ENCODE measurements around the gene EMILIN1.
A peak's percentile ranks its signal among the peaks of the same experiment; 100 is the strongest.
"Not testable (repeated sequence)": the region's sequence is repeated elsewhere in the genome, so short reads cannot be mapped to it uniquely, and the experiment has no call there.

Gene EMILIN1

GRCh38 chr2:27095745-27096651 is 17.6 kb downstream of the EMILIN1 start:
- DNase-seq, result peak; percentile 75

GRCh38 chr2:27096748-27097297 is 18.4 kb downstream of the EMILIN1 start:
- no peak for DNase-seq

GRCh38 chr2:27097341-27097740 is 18.9 kb downstream of the EMILIN1 start:
- DNase-seq, result no peak

GRCh38 chr2:27099334-27099955 is 21.0 kb downstream of the EMILIN1 start:
- no peak for DNase-seq

GRCh38 chr2:27100036-27100435 is 21.6 kb downstream of the EMILIN1 start:
- no peak for DNase-seq

- DNase-seq, result no peak
Observed at GRCh38 chr2:27102329-27102728, 23.9 kb downstream of the EMILIN1 start.

- DNase-seq, result no peak
Observed at GRCh38 chr2:27105981-27106380, 27.6 kb downstream of the EMILIN1 start.

- no peak for DNase-seq
Observed at GRCh38 chr2:27108221-27108620, 29.8 kb downstream of the EMILIN1 start.

- DNase-seq, result no peak
Observed at GRCh38 chr2:27109083-27109482, 30.7 kb downstream of the EMILIN1 start.

- not testable (repeated sequence) for DNase-seq
Observed at GRCh38 chr2:27110603-27111352, 32.4 kb downstream of the EMILIN1 start.

GRCh38 chr2:27111392-27112078 is 33.1 kb downstream of the EMILIN1 start:
- DNase-seq, result not testable (repeated sequence)

- DNase-seq, result no peak
Observed at GRCh38 chr2:27115519-27115918, 37.1 kb downstream of the EMILIN1 start.

- no peak for DNase-seq
Observed at GRCh38 chr2:27117995-27118524, 39.6 kb downstream of the EMILIN1 start.

GRCh38 chr2:27118525-27119329 is 40.3 kb downstream of the EMILIN1 start, which contains the start of gene CGREF1:
TSS of gene CGREF1 (minus strand) at chr2:27119128. CDS start at chr2:27104366, 14,762 bp downstream.
- DNase-seq, result no peak

- not testable (repeated sequence) for DNase-seq
Observed at GRCh38 chr2:27119330-27119670, 40.9 kb downstream of the EMILIN1 start.

GRCh38 chr2:27121906-27122305 is 43.5 kb downstream of the EMILIN1 start:
- no peak for DNase-seq

- peak; percentile 28 for DNase-seq
Observed at GRCh38 chr2:27122791-27123190, 44.4 kb downstream of the EMILIN1 start.

- DNase-seq, result peak; percentile 90
Observed at GRCh38 chr2:27123302-27124150, 45.1 kb downstream of the EMILIN1 start, which contains the start of gene ABHD1. TSS of gene ABHD1 (plus strand) at chr2:27123815. CDS start at chr2:27123949, 134 bp downstream.

GRCh38 chr2:27125104-27125503 is 46.7 kb downstream of the EMILIN1 start:
- no peak for DNase-seq

GRCh38 chr2:27126252-27126710 is 47.9 kb downstream of the EMILIN1 start:
- DNase-seq, result no peak

All from activated effector memory CD4-positive, alpha-beta T cell treated with anti-CD3 and anti-CD28 coated beads, Interleukin-2, amount 50 U/mL, for 16 hours (primary cell).